Glomerular endothelial cell (primary cell): ENCODE data around the gene DEAF1. TPM values are rescaled to one million over a fixed set of nuclear protein-coding genes. Genes with fewer than 3 reads are reported as not detected.

Source experiments
- DNase-seq: peaks from one replicate; pipeline ENCODE4 v3.0.0-alpha.2; 2011; ENCODE audit warnings: low read depth, low spot score; ENCODE audit errors: extremely low read depth
- total RNA-seq: library from RNA; depleted of rRNA; stranded (reverse); fragments of >200 nt; gene quantifications from 2 replicates; pipeline ENCODE4 v1.2.3, GENCODE V29; 2015

Gene DEAF1
- total RNA-seq, 1 donor from 2014 or later, result 58.0 TPM

DNA sequence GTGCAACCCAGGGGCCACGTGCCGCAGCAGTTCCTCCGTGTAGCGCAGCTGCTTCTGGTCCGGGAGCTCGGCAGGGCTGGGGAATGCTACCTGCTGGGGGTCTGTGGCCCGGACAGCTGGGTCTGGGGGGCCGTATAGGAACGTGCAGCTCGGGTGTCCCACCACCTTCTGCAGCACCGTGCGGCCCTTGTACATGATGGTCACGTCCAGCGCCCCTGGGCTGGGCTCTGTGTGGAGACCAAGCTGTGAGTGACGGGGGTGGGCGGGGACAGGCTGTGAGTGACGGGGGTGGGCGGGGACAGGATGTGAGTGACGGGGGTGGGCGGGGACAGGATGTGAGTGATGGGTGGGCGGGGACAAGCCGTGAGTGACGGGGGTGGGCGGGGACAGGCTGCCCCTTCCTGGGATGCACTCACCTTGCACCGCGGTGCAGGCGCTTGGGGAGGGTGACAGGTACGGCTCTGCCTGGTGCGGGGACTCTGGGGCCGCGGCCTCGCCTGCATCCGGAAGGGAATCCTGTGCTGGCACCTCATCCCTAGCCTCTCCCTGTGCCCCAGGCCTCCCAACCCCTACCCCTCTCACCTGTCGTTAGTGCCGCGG lies 81.6 kb downstream of the DEAF1 start:
- DNase-seq, result no peak

GRCh38 chr11:612961-613300 lies 82.1 kb downstream of the DEAF1 start:
- no peak for DNase-seq

DNA sequence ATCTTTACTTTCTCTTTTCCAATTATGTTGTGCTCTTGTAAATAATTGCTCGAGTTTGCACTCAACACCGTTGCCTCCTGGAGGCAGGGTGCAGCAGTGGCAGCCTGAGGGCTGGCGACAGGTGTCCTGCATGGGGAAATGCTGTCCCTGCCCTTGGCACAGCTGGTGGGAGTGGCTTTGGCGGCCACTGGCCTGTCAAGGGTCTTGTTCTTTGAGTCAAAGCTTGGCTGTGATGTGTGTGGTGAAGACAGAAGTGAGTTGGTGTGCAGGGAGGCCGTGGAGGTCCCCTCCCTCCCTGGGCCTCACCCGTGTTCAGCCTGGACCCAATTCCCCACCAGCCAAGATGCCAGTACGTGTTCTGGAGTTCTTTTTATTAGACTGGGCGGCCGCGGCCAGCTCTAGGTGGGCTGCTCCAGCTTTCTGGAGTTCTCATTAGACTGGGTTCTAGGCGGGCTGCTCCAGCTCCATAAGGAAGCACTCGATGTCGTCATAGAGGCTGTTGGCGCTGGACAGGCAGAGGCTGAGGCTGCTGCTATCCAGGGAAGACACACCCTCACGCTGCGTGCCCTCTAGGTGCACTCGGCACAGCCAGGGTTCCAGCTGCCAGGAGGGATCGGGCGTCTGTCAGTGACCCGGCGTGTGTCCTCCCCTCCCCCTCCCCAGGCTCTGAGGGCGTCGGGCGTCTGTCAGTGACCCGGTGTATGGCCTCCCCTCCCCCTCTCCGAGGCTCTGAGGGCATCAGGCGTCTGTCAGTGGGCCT lies 82.6 kb downstream of the DEAF1 start:
- DNase-seq, result no peak

- no peak for DNase-seq
Measured at GRCh38 chr11:611001-611996, 83.7 kb downstream of the DEAF1 start.

GRCh38 chr11:610146-610801 lies 84.7 kb downstream of the DEAF1 start:
- no peak for DNase-seq

GRCh38 chr11:609341-609811 lies 85.6 kb downstream of the DEAF1 start:
- no peak for DNase-seq

DNA sequence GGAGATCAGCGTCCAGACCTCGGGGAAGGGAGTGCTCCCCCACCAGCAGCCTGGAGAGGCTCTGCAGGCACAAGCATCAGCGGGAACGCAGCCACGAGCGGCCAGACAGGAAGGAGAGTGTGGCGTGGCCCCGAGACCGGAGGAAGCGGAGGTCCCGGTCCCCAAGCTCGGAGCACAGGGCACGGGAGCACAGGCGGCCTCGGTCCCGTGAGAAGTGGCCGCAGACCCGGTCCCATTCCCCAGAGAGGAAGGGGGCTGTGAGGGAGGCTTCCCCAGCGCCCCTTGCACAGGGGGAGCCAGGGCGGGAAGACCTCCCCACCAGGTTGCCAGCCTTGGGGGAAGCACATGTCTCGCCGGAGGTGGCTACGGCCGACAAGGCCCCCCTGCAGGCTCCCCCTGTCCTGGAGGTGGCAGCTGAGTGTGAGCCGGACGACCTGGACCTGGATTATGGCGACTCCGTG lies 86.2 kb downstream of the DEAF1 start:
- no peak for DNase-seq

GRCh38 chr11:607971-608659 lies 86.9 kb downstream of the DEAF1 start:
- DNase-seq, result no peak

GRCh38 chr11:607020-607780 lies 87.8 kb downstream of the DEAF1 start:
- no peak for DNase-seq

DNA sequence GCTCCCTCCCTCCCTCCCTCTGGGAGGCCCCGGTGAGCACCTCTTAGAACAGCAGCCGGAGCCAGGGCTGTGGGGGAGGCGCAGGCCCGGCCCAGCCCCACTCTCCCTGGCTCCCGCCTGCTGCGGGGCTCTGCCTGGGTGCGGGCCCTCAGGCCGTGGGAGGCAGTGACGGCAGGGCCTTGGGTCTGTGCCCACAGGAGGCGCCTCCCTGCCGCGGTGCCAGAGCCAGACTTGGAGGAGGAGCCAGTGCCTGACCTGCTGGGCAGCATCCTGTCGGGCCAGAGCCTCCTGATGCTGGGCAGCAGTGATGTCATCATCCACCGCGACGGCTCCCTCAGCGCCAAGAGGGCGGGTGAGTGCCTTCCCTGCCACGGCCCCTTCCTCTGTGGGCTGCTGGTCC lies 88.8 kb downstream of the DEAF1 start:
- DNase-seq, result no peak

DNA sequence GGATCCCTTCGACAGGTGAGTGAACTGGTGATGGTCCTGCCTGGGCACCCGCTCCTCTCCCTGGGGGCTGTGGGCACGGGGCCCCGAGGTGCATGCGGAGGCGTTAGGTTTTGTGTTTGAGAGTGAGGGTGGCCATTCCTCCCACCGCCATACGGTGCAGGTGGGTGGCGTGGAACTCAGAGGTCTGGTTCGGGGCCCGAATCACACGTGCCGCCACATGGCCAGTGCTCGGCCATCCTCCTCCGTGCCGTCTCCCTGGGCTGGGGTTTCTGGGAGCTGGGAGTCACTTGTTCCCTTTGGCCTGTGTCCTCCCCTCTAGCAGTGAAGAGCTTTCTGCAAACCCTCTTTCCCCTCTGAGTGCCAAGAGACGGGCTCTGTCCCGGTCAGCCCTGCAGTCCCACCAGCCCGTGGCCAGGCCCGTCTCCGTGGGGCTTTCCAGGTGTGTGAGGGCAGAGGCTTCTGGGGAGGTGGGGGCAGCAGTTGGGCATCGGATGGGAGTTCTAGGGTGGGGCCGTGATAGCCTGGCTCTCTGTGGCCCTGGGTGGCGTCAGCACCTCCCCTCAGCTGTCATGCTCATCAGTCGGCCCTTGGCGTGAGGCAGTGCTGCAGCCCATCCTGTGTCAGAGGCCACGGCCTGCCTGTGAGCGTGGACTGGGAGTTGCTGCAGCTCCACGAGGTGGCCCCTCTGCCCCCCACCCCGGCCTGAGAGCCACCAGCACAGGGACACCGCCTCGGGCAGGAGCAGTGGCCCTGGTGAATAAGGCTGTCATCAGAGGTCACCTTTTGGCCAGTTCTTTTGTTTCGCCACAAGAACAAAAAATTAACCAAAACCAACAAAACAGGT lies 89.5 kb downstream of the DEAF1 start:
- DNase-seq, result no peak

GRCh38 chr11:603154-603553 lies 91.9 kb downstream of the DEAF1 start:
- DNase-seq, result no peak

DNA sequence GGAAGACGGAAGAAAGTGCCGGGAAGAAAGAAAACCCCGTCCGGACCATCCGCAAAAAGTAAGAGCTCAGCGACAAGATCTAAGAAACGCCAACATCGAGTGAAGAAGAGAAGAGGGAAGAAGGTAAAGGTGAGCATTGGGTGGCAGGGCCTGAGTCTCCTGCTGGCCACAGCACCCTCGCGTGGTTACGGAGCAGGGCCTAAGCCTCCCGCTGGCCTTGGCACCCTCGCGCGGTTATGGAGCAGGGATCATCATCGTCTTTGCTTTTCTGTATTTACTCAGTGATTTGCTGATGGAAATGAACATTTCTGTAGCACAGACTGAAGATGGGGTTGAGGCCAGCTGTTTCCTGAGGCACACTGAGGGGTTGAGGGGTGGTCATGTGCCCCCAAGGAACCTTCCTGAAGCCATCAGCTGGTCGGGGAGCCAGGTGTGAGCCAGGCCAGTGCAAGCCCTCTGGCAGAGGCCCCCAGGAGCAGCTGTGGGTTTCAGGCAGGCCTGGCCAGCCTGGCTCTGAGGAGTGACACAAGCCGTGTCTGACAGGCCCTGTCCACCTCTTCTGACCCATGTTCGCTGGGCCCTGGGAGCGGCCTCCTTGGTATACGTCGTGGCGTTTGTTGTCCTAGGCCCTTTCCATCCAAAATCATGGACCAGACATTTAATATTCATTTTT lies 93.3 kb downstream of the DEAF1 start:
- no peak for DNase-seq

- DNase-seq, result no peak
Measured at GRCh38 chr11:598005-598680, 96.9 kb downstream of the DEAF1 start.

DNA sequence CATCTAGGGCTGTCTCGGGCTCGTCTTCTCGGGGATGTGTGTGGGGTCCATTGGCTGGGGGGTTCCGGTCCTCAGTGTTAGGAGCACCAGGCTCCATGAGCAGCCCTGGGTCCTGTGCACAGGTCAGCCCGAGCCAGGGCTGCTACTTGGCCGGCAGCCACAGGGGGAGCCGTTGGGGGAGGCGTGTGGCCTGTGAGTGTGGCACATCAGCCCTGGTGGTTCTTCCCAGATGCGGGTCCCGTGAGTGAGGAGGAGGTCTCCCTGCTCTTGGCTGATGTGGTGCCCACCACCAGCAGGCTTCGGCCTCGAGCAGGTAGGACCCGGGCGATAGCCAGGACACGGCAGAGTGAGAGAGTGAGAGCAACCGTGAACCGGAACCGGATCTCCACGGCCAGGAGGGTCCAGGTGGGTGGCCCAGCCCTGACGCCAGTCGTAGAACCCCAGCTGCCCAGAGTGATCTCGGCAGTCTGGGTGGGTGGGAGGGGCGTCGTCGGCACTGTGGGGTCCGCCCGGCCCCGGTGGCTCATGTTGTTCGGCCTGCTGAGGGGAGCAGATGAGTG lies 97.8 kb downstream of the DEAF1 start:
- no peak for DNase-seq

DNA sequence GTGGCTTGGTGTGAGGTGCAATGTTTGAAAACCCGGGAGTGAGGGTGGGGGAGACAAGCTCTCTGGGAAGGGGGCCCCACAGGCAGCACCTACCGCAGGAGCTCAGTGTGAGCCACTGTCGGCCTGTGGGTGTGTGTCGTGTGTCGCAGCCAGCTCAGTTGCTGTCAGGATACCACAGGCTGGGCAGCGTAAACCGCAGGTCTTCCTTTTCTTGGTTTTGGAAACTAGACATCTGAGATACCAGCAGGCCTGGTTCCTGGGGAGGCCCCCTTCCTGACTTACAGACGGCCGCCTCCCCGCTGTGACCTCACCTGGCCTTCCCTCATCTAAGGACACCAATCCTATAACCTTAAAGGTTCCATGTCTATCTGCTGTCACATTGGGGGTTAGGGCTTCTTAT lies 98.6 kb downstream of the DEAF1 start:
- no peak for DNase-seq

DNA sequence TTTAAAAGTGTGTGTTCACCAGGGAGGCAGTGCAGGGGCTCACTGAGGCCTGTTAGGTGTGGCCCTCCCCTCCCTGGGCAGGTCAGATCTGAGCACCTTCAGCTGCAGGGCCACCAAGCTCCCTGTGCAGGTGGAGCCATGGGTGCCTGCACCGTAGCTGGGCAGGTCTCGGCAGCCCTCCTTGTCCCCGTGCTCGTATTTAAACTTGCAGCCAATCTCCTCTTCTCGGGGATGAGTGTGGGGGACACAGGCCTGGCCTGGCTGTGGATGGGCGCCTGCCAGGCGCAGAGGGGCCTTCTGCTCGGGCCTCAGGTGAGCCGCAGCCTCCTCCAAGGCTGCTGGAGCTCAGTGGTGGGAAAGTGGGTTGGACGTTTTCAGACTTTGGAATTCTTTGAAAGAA lies 99.6 kb downstream of the DEAF1 start:
- DNase-seq, result no peak
